SK-N-SH (cell line): Measurements from ENCODE around the gene AKT2. TPM values are rescaled to one million over a fixed set of nuclear protein-coding genes. Genes with fewer than 3 reads are reported as not detected.

Experiments
- CTCF ChIA-PET: fragments of 300-600, 350-600 bp; formaldehyde crosslinking; extraction: SDS; loops from one replicate; lab custom pipeline; 2021; lab: Yijun Ruan, JAX
- POLR2A ChIA-PET: fragments of 350-600 bp; sonication (Branson Sonifier 250); formaldehyde crosslinking; extraction: SDS; loops from one replicate; lab custom pipeline; 2020; ENCODE audit warnings: antibody characterized with exemption, inconsistent platforms; lab: Yijun Ruan, JAX
- DNase-seq: peaks from one replicate; pipeline ENCODE4 v3.0.0; 2012
- H2AFZ ChIP-seq: fragments of 200-600 bp; sonication (generic); 2 replicates; pipeline ENCODE4 v1.8.1; 2016; ENCODE audit warnings: antibody characterized with exemption, mild to moderate bottlenecking, low read depth
- H3F3A ChIP-seq: fragments of 200-600 bp; sonication (generic); replicated peaks from 2 replicates; pipeline ENCODE3; 2016; ENCODE audit warnings: antibody characterized with exemption, mild to moderate bottlenecking; ENCODE audit not compliant: insufficient read depth
- H3K27ac ChIP-seq, 2 experiments: fragments of 200-500 bp in 1 of 2; fragments of 200-600 bp in 1 of 2; sonication (Bioruptor generic) in 1 of 2; sonication (generic), shearing (Covaris generic) in 1 of 2; 2 replicates each; pipeline versions ENCODE4 v1.5.1 to v1.6.1; 2014 to 2016; ENCODE audit warnings: low read depth in 2 of 2, inconsistent platforms in 1 of 2, low read length in 1 of 2, mild to moderate bottlenecking in 1 of 2, mixed read lengths in 1 of 2
- H3K27me3 ChIP-seq: fragments of 200-600 bp; sonication (generic), shearing (Covaris generic); 2 replicates; pipeline ENCODE4 v1.6.1; 2016; ENCODE audit warnings: mixed run types; ENCODE audit not compliant: insufficient read depth
- H3K36me3 ChIP-seq, 2 experiments: fragments of 200-500 bp in 1 of 2; fragments of 200-600 bp in 1 of 2; sonication (Bioruptor generic) in 1 of 2; sonication (generic) in 1 of 2; replicated peaks in 1 of 2; 2 replicates each; pipeline versions ENCODE3 to v1.5.1; 2014 to 2016; ENCODE audit warnings: low read length in 1 of 2, mild to moderate bottlenecking in 1 of 2; ENCODE audit not compliant: insufficient read depth in 2 of 2, control insufficient read depth in 1 of 2
- H3K4me1 ChIP-seq, 2 experiments: fragments of 200-500 bp in 1 of 2; fragments of 200-600 bp in 1 of 2; sonication (Bioruptor generic) in 1 of 2; sonication (generic), shearing (Covaris generic) in 1 of 2; 2 replicates each; pipeline versions ENCODE4 v1.5.1 to v1.6.1; 2014 to 2016; ENCODE audit warnings: low read depth in 1 of 2, low read length in 1 of 2, mixed run types in 1 of 2; ENCODE audit not compliant: insufficient read depth in 2 of 2, control insufficient read depth in 1 of 2
- H3K4me2 ChIP-seq: fragments of 200-600 bp; sonication (generic), shearing (Covaris generic); 2 replicates; pipeline ENCODE4 v1.6.1; 2017; ENCODE audit warnings: mixed run types
- H3K4me3 ChIP-seq, 2 experiments: fragments of 200-500 bp in 1 of 2; fragments of 200-600 bp in 1 of 2; sonication (Bioruptor generic) in 1 of 2; sonication (generic), shearing (Covaris generic) in 1 of 2; 2 replicates each; pipeline versions ENCODE4 v1.5.1 to v1.8.1; 2014 to 2016; ENCODE audit warnings: low read depth in 2 of 2, inconsistent platforms in 1 of 2, low read length in 1 of 2, mild to moderate bottlenecking in 1 of 2, mixed read lengths in 1 of 2, moderate library complexity in 1 of 2
- H3K79me2 ChIP-seq: fragments of 200-600 bp; sonication (generic); 2 replicates; pipeline ENCODE4 v1.8.1; 2017; ENCODE audit warnings: mild to moderate bottlenecking; ENCODE audit not compliant: insufficient read depth
- H3K9ac ChIP-seq: fragments of 200-600 bp; sonication (generic); 2 replicates; pipeline ENCODE4 v1.6.1; 2017; ENCODE audit warnings: mixed run types
- H3K9me2 ChIP-seq: fragments of 200-600 bp; sonication (generic); 2 replicates; pipeline ENCODE4 v1.6.1; 2017; ENCODE audit warnings: mixed run types
- H3K9me3 ChIP-seq: fragments of 200-600 bp; sonication (generic); 2 replicates; pipeline ENCODE4 v1.6.1; 2017; ENCODE audit warnings: mixed run types, mild to moderate bottlenecking, moderate library complexity
- H4K20me1 ChIP-seq: fragments of 200-600 bp; sonication (generic); 2 replicates; pipeline ENCODE4 v1.6.1; 2017; ENCODE audit warnings: mild to moderate bottlenecking, mixed run types; ENCODE audit not compliant: insufficient read depth
- CTCF ChIP-seq: fragments of 200-600 bp; sonication (generic); IDR thresholded peaks from 2 replicates; pipeline ENCODE4 v1.6.1; 2017; ENCODE audit warnings: antibody characterized with exemption, mild to moderate bottlenecking, moderate library complexity
- ELF1 ChIP-seq: IDR thresholded peaks from 2 replicates; pipeline ENCODE4 v1.4.0; 2012
- EP300 ChIP-seq, 2 experiments: IDR thresholded peaks; 2 replicates each; pipeline versions ENCODE4 v1.4.0 to v1.6.1; 2012; ENCODE audit warnings: borderline replicate concordance in 1 of 2, low read depth in 1 of 2, low read length in 1 of 2
- EZH2phosphoT487 ChIP-seq: fragments of 200-600 bp; sonication (generic); IDR thresholded peaks from 2 replicates; pipeline ENCODE4 v1.6.1; 2017; ENCODE audit warnings: low read depth, mixed run types, mild to moderate bottlenecking, antibody characterized with exemption, moderate library complexity, borderline replicate concordance
- FOSL2 ChIP-seq: IDR thresholded peaks from 2 replicates; pipeline ENCODE4 v1.4.0; 2012; ENCODE audit warnings: low read depth, mild to moderate bottlenecking, moderate library complexity, borderline replicate concordance
- FOXJ3 ChIP-seq: sonication (generic); formaldehyde crosslinking; IDR thresholded peaks from 2 replicates; pipeline ENCODE4 v1.5.1; 2020; ENCODE audit warnings: mild to moderate bottlenecking, missing genetic modification reagents
- FOXM1 ChIP-seq: IDR thresholded peaks from 2 replicates; pipeline ENCODE4 v1.4.0; 2012; ENCODE audit warnings: low read depth, mild to moderate bottlenecking
- GABPA ChIP-seq: IDR thresholded peaks from 2 replicates; pipeline ENCODE4 v1.4.0; 2012; ENCODE audit warnings: low read depth, mild to moderate bottlenecking
- MXI1 ChIP-seq: IDR thresholded peaks from 2 replicates; pipeline ENCODE4 v1.6.1; 2012; ENCODE audit warnings: mild to moderate bottlenecking, low read depth, low read length, improper control_type of control experiment
- REST ChIP-seq: IDR thresholded peaks from 2 replicates; pipeline ENCODE4 v1.6.1; 2012; ENCODE audit warnings: mild to moderate bottlenecking, low read depth, low read length, moderate library complexity
- RFX5 ChIP-seq: IDR thresholded peaks from 2 replicates; pipeline ENCODE4 v1.6.1; 2012; ENCODE audit warnings: mild to moderate bottlenecking, improper control_type of control experiment, low read length
- RXRA ChIP-seq: IDR thresholded peaks from 2 replicates; pipeline ENCODE4 v1.4.0; 2012; ENCODE audit warnings: low read depth, mild to moderate bottlenecking, borderline replicate concordance
- SIN3A ChIP-seq: IDR thresholded peaks from 2 replicates; pipeline ENCODE4 v1.6.1; 2012; ENCODE audit warnings: low read depth, mild to moderate bottlenecking, low read length, moderate library complexity, borderline replicate concordance
- SMC3 ChIP-seq: IDR thresholded peaks from 2 replicates; pipeline ENCODE4 v1.6.1; 2012; ENCODE audit warnings: low read depth, low read length, improper control_type of control experiment
- TAF1 ChIP-seq: IDR thresholded peaks from 2 replicates; pipeline ENCODE4 v1.6.1; 2012; ENCODE audit warnings: low read depth, mild to moderate bottlenecking, low read length, moderate library complexity, borderline replicate concordance
- TEAD4 ChIP-seq: IDR thresholded peaks from 2 replicates; pipeline ENCODE4 v1.4.0; 2012; ENCODE audit warnings: mild to moderate bottlenecking, borderline replicate concordance; ENCODE audit not compliant: insufficient read depth
- YY1 ChIP-seq: IDR thresholded peaks from 2 replicates; pipeline ENCODE4 v1.4.0; 2012; ENCODE audit warnings: low read depth, mild to moderate bottlenecking
- WGBS: methylation state at CpG from one replicate; pipeline ENCODE4 v1.1.6; 2017; ENCODE audit warnings: low lambda C conversion rate; 5-methylcytosine and 5-hydroxymethylcytosine counted together
- polyA plus RNA-seq, 3 experiments: library from polyadenylated mRNA; depleted of rRNA; stranded (reverse); fragments of >200 nt; gene quantifications; 2 replicates each; pipeline ENCODE4 v1.2.3, GENCODE V29; 2012
- TF ChIP-seq, protein P1 (sequence below): IDR thresholded peaks from 2 replicates; pipeline ENCODE4 v1.4.0; 2012; ENCODE audit warnings: low read depth

Gene AKT2
- polyA plus RNA-seq, 1 of the 3 experiments (the other 2 are of a cell fraction) = 99.8 TPM

DNA sequence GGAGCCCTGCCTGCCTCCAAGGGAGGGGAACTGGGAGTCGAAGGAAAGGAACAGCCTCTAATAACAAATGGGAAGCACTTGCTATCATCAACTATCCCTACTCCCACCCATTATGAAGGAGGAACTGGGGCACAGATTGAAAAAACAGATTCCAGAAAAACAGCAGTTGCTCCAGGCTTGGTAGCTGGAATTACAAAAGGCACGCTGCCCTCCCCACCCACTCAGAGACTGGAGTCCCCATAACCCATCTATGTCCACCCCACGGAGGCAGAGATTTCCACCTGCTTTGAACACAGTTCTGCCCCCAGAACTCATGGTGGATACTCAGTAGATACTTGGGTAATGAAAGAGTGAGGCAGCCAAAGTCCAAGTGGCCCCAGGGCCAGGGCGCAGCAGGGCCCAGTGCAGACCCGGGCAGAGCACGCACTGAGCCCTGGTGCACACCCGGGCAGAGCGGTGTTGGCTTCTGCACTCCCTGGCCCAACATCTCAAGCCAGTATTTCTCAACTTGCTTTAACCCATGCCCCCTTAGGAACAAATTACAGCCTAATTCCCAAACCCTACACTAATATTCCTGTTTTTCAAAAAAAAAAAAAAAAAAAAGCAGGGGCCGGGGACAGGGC lies 39.5 kb downstream of the AKT2 start:
- Histone ChIP-seq H3F3A (no peaks in the 10 kb centered on the region), H2AFZ (no peak overlapping the region), H3K9ac (no peak overlapping the region), H3K4me2 (no peak overlapping the region), H3K4me3 (no peak overlapping the region), H3K27me3 (no peaks in the 10 kb centered on the region), H3K27ac (no peak overlapping the region), H3K9me3 (no peaks in the 10 kb centered on the region), H4K20me1 (peaks cover 14% of the 10 kb centered on the region), H3K36me3 (peaks cover 0 to 21% of the 10 kb centered on the region in 2 experiments), H3K4me1 (no peaks in the 10 kb centered on the region; a peak in 1 of 4 replicates), H3K79me2 (peaks cover 15% of the 10 kb centered on the region), H3K9me2 (no peaks in the 10 kb centered on the region)
- no peak for DNase-seq
- POLR2A ChIA-PET = no interaction called here
- CTCF ChIA-PET = interaction anchor here (1.5 kb wide), 1 partner anchor 28 kb away, joined by 5 read pairs; the partner anchor contains the start of gene TTC9B
- TF ChIP-seq MXI1 (no peak), SMC3 (no peak), YY1 (no peak), RXRA (no peak), ELF1 (no peak), FOXM1 (no peak), FOXJ3 (CRISPR knock-in tag) (no peak), SIN3A (no peak), TEAD4 (no peak), TAF1 (no peak), CTCF (no peak), GABPA (no peak), RFX5 (no peak)
- TF ChIP-seq, protein P1, sequence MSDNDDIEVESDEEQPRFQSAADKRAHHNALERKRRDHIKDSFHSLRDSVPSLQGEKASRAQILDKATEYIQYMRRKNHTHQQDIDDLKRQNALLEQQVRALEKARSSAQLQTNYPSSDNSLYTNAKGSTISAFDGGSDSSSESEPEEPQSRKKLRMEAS = no peak
- TF ChIP-seq, all 33 proteins: peak for 0
- over 99% methylated on average over 6 of the region's 9 CpGs for WGBS

DNA sequence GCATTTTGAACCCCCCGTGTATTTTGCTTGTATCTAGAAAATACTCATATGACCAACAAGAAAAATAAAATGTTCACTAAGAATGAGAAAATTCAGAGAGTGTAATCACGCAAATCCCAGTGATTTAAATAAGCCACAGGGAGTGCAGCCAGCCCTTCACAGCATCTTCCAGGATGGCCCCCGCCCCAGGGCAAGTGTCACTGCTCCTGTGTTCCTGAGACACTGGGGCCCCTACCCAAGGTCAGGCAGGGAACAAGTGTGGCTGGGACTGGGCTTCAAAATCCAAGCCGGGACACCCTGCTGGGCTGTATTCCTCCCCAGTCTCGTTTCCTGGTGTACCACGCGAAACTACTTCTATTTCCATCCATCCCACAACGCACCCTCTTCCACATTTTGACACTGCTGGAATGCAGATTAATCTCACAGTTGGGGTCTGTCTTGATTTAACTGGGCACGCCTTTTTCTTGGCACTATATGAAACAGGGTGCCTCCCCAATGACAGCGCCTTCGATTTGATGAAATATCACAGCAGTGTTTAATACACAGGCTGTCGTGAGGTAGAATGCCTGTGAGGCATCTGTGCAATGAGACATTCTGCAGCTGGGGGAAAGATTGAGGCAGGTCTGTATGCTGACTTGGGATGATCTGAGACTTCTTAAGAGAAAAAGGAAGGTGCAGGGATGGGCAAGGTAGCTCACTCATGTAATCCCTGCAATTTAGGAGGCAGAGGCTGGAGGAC lies 40.4 kb downstream of the AKT2 start:
- no peak for DNase-seq
- Histone ChIP-seq H3K9me3 (no peaks in the 10 kb centered on the region), H3K9me2 (no peaks in the 10 kb centered on the region), H3K4me2 (no peak overlapping the region), H2AFZ (no peak overlapping the region), H3K9ac (no peak overlapping the region), H3K36me3 (peaks cover 0 to 26% of the 10 kb centered on the region in 2 experiments), H4K20me1 (peaks cover 14% of the 10 kb centered on the region), H3K4me3 (no peak overlapping the region), H3F3A (no peaks in the 10 kb centered on the region), H3K27me3 (no peaks in the 10 kb centered on the region), H3K4me1 (no peaks in the 10 kb centered on the region; a peak in 1 of 4 replicates), H3K79me2 (peaks cover 11% of the 10 kb centered on the region; the same call in 1 of the 2 replicates), H3K27ac (no peak overlapping the region)
- TF ChIP-seq REST (no peak), SIN3A (no peak), CTCF (no peak), EP300 (IDR thresholded peaks at IDR 0.05; ENCODE audit: borderline replicate concordance in 1 of 2, low read depth in 1 of 2, low read length in 1 of 2) (no peak), FOSL2 (no peak), EZH2phosphoT487 (no peak), RFX5 (no peak)
- 90% methylated on average over 12 of the region's 12 CpGs for WGBS
- ChIA-PET CTCF (interaction anchor here (1.5 kb wide), 1 partner anchor 27 kb away, joined by 5 read pairs; the partner anchor contains the start of gene TTC9B), POLR2A (no interaction called here)
